Measurements from ENCODE around the gene GRID1. TPM values are rescaled to one million over a fixed set of nuclear protein-coding genes. Genes with fewer than 3 reads are reported as not detected.

The GRID1 gene
- total RNA-seq, 1 donor from 2014 or later = not detected

DNA sequence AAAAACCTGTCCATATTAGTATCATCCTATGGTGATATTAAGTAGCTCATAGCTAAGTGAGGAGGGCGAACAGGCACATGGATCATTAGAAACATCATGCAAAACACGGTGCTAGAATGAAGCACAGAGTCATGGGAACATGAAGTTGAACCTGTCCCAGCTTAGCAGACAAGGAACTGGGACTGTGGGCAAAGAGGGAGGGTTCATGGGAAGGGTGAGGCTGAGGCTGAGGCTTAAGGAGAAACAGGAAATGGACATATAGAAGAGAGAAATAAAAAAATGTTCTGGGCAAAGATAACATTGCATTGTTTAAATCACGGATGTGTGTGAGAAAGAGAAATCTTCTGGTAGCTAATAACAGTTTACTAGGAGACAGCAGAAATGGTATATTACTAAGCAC is 708.1 kb downstream of the GRID1 start:
- no peaks in the 10 kb centered on the region for H3K36me3 Mint-ChIP-seq (ENCODE audit: low read depth)
- intact Hi-C loops (cut with micrococcal nuclease) = no loop called here

GRCh38 chr10:85657476-85658113 is 709.0 kb downstream of the GRID1 start:
- ATAC-seq (ENCODE audit: low read depth) (no peak), DNase-seq (no peak)
- Mint-ChIP-seq H3K9me3 (no peaks in the 10 kb centered on the region), H3K4me1 (no peaks in the 10 kb centered on the region), H3K27me3 (no peaks in the 10 kb centered on the region), H3K36me3 (ENCODE audit: low read depth) (no peaks in the 10 kb centered on the region), H3K4me3 (no peak overlapping the region), H3K27ac (no peak overlapping the region)
- POLR2A ChIA-PET = no interaction called here
- TF ChIP-seq, protein P1, sequence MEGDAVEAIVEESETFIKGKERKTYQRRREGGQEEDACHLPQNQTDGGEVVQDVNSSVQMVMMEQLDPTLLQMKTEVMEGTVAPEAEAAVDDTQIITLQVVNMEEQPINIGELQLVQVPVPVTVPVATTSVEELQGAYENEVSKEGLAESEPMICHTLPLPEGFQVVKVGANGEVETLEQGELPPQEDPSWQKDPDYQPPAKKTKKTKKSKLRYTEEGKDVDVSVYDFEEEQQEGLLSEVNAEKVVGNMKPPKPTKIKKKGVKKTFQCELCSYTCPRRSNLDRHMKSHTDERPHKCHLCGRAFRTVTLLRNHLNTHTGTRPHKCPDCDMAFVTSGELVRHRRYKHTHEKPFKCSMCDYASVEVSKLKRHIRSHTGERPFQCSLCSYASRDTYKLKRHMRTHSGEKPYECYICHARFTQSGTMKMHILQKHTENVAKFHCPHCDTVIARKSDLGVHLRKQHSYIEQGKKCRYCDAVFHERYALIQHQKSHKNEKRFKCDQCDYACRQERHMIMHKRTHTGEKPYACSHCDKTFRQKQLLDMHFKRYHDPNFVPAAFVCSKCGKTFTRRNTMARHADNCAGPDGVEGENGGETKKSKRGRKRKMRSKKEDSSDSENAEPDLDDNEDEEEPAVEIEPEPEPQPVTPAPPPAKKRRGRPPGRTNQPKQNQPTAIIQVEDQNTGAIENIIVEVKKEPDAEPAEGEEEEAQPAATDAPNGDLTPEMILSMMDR (IDR thresholded peaks at IDR 0.05) = no peak
- intact Hi-C loops (cut with micrococcal nuclease) = no loop called here
- CTCF ChIA-PET = no interaction called here

More for the DNA sequence above, 708.1 kb downstream of the GRID1 start:
- ChIA-PET CTCF (no interaction called here), POLR2A (no interaction called here)
- Mint-ChIP-seq H3K4me3 (no peak overlapping the region), H3K27me3 (no peaks in the 10 kb centered on the region), H3K27ac (no peak overlapping the region), H3K9me3 (no peaks in the 10 kb centered on the region), H3K4me1 (no peaks in the 10 kb centered on the region)
- no peak for ATAC-seq (ENCODE audit: low read depth)
- no peak for DNase-seq
- TF ChIP-seq, protein P1 (IDR thresholded peaks at IDR 0.05) = no peak

- Mint-ChIP-seq H3K36me3 (ENCODE audit: low read depth) (no peaks in the 10 kb centered on the region), H3K9me3 (no peaks in the 10 kb centered on the region), H3K4me1 (no peaks in the 10 kb centered on the region), H3K27me3 (no peaks in the 10 kb centered on the region), H3K27ac (no peak overlapping the region), H3K4me3 (no peak overlapping the region)
- no peak for DNase-seq
- intact Hi-C loops (cut with micrococcal nuclease) = no loop called here
- TF ChIP-seq, protein P1 (IDR thresholded peaks at IDR 0.05) = no peak
- POLR2A ChIA-PET = no interaction called here
- ATAC-seq (ENCODE audit: low read depth) = no peak
- CTCF ChIA-PET = no interaction called here
Observed at GRCh38 chr10:85655411-85655810, 711.2 kb downstream of the GRID1 start.

- intact Hi-C loops (cut with micrococcal nuclease) = no loop called here
- Mint-ChIP-seq H3K4me1 (no peaks in the 10 kb centered on the region), H3K36me3 (ENCODE audit: low read depth) (no peaks in the 10 kb centered on the region), H3K9me3 (no peaks in the 10 kb centered on the region), H3K4me3 (no peak overlapping the region), H3K27ac (no peak overlapping the region), H3K27me3 (peaks cover 3% of the 10 kb centered on the region)
- TF ChIP-seq, protein P1 (IDR thresholded peaks at IDR 0.05) = no peak
- POLR2A ChIA-PET = no interaction called here
- no peak for ATAC-seq (ENCODE audit: low read depth)
- DNase-seq = no peak
- CTCF ChIA-PET = no interaction called here
Observed at GRCh38 chr10:85651497-85651882, 715.1 kb downstream of the GRID1 start.

- no peak for DNase-seq
- H3K9me3 Mint-ChIP-seq = no peaks in the 10 kb centered on the region
- ChIA-PET CTCF (no interaction called here), POLR2A (no interaction called here)
- ATAC-seq (ENCODE audit: low read depth) = no peak
- no peak overlapping the region for H3K27ac Mint-ChIP-seq
- intact Hi-C loops (cut with micrococcal nuclease) = no loop called here
- H3K4me1 Mint-ChIP-seq = no peaks in the 10 kb centered on the region
- H3K27me3 Mint-ChIP-seq = peaks cover 3% of the 10 kb centered on the region
- no peaks in the 10 kb centered on the region for H3K36me3 Mint-ChIP-seq (ENCODE audit: low read depth)
- TF ChIP-seq, protein P1 (IDR thresholded peaks at IDR 0.05) = no peak
- no peak overlapping the region for H3K4me3 Mint-ChIP-seq
Observed at GRCh38 chr10:85650791-85651496, 715.7 kb downstream of the GRID1 start.

Measured in activated B cell treated with CpG ODN at 0.5 μM for 24 hours (primary cell).